H1 (cell line): ENCODE results near the gene FHL2. TPM values are rescaled to one million over a fixed set of nuclear protein-coding genes. Genes with fewer than 3 reads are reported as not detected.

Experiments
- CTCF ChIA-PET: fragments of 300-600 bp; sonication (Branson Sonifier 250); formaldehyde crosslinking; loops from one replicate; lab custom pipeline; 2021; ENCODE audit not compliant: partially characterized antibody; lab: Charles Lee
- POLR2A ChIA-PET: fragments of 300-600 bp; sonication (Branson Sonifier 250); formaldehyde crosslinking; loops from one replicate; lab custom pipeline; 2021; ENCODE audit warnings: inconsistent platforms; ENCODE audit not compliant: partially characterized antibody; lab: Charles Lee
- DNase-seq, 2 experiments: peaks; one replicate each; pipeline versions ENCODE4 v3.0.0 to v3.0.0-alpha.2; 2010 to 2022; ENCODE audit warnings: low spot score in 2 of 2, low read depth in 1 of 2, mixed read lengths in 1 of 2
- FAIRE-seq: peaks from 2 replicates; lab custom pipeline; 2011; peaks lifted over from hg19 to GRCh38; lab: Jason Lieb, UNC
- H2AFZ ChIP-seq: 2 replicates; pipeline ENCODE4 v1.8.1; 2012; ENCODE audit warnings: low read length, inconsistent platforms
- H2AK5ac ChIP-seq: 2 replicates; pipeline ENCODE4 v1.6.1; 2013; ENCODE audit warnings: low read depth, low read length
- H2BK120ac ChIP-seq: replicated peaks from 2 replicates; pipeline ENCODE3; 2013; ENCODE audit warnings: low read depth, low read length, inconsistent platforms
- H2BK12ac ChIP-seq: 2 replicates; pipeline ENCODE4 v1.6.1; 2013; ENCODE audit warnings: low read depth, low read length
- H2BK15ac ChIP-seq: 2 replicates; pipeline ENCODE4 v1.6.1; 2013; ENCODE audit warnings: low read length
- H2BK20ac ChIP-seq: 2 replicates; pipeline ENCODE4 v1.6.1; 2013; ENCODE audit warnings: low read length
- H2BK5ac ChIP-seq: 2 replicates; pipeline ENCODE4 v1.6.1; 2013; ENCODE audit warnings: low read depth, low read length
- H3K14ac ChIP-seq: 2 replicates; pipeline ENCODE4 v1.6.1; 2013; ENCODE audit warnings: inconsistent platforms; ENCODE audit not compliant: insufficient read length
- H3K18ac ChIP-seq: 2 replicates; pipeline ENCODE4 v1.6.1; 2013; ENCODE audit warnings: low read length; ENCODE audit errors: extremely low read depth
- H3K23ac ChIP-seq: 2 replicates; pipeline ENCODE4 v1.6.1; 2013; ENCODE audit warnings: inconsistent platforms; ENCODE audit not compliant: insufficient read length
- H3K23me2 ChIP-seq: 2 replicates; pipeline ENCODE4 v1.6.1; 2013; ENCODE audit warnings: low read depth, low read length
- H3K27ac ChIP-seq: 2 replicates; pipeline ENCODE4 v1.6.1; 2011; ENCODE audit warnings: low read depth, low read length, inconsistent platforms
- H3K27me3 ChIP-seq, 4 experiments: replicated peaks in 1 of 4; 1 replicate in 1 of 4; 2 replicates in 3 of 4; pipeline versions ENCODE4 v1.6.1 to v1.8.1; 2011 to 2013; ENCODE audit warnings: low read length in 3 of 4, mild to moderate bottlenecking in 3 of 4, inconsistent platforms in 2 of 4, mixed read lengths in 2 of 4, moderate library complexity in 1 of 4; ENCODE audit not compliant: control insufficient read depth in 3 of 4, insufficient read depth in 3 of 4; ENCODE audit errors: extremely low read depth in 1 of 4
- H3K36me3 ChIP-seq, 4 experiments: 2 replicates each; pipeline versions ENCODE4 v1.6.1 to v1.8.1; 2011 to 2013; ENCODE audit warnings: mild to moderate bottlenecking in 4 of 4, low read length in 3 of 4, moderate library complexity in 2 of 4, control low read depth in 1 of 4, inconsistent platforms in 1 of 4; ENCODE audit not compliant: insufficient read depth in 4 of 4, control insufficient read depth in 2 of 4
- H3K4ac ChIP-seq: replicated peaks from 2 replicates; pipeline ENCODE3; 2013; ENCODE audit warnings: low read length, low read depth, mixed read lengths, inconsistent platforms; ENCODE audit not compliant: insufficient read length
- H3K4me1 ChIP-seq, 4 experiments: replicated peaks in 1 of 4; 1 replicate in 1 of 4; 2 replicates in 3 of 4; pipeline versions ENCODE4 v1.6.1 to v1.8.1; 2011 to 2013; ENCODE audit warnings: low read length in 3 of 4, inconsistent platforms in 2 of 4, mixed read lengths in 1 of 4; ENCODE audit not compliant: insufficient read depth in 4 of 4, control insufficient read depth in 3 of 4
- H3K4me2 ChIP-seq, 2 experiments: 2 replicates each; pipeline versions ENCODE4 v1.6.1 to v1.8.1; 2011 to 2013; ENCODE audit warnings: low read depth in 2 of 2, low read length in 2 of 2, control low read depth in 1 of 2, inconsistent platforms in 1 of 2, mild to moderate bottlenecking in 1 of 2; ENCODE audit not compliant: insufficient read depth in 1 of 2
- H3K4me3 ChIP-seq, 4 experiments: fragments of 200-600, 300-600 bp in 1 of 4; sonication (generic), shearing (Covaris generic), sonication (Bioruptor Twin) in 1 of 4; 2 replicates each; pipeline versions ENCODE4 v1.5.1 to v1.8.1; 2011 to 2016; ENCODE audit warnings: low read length in 4 of 4, low read depth in 3 of 4, control low read depth in 2 of 4, inconsistent platforms in 2 of 4, mild to moderate bottlenecking in 2 of 4, mixed read lengths in 1 of 4, moderate library complexity in 1 of 4; ENCODE audit not compliant: insufficient read depth in 2 of 4; ENCODE audit errors: extremely low read depth in 1 of 4
- H3K56ac ChIP-seq: replicated peaks from 2 replicates; pipeline ENCODE3; 2013; ENCODE audit warnings: low read depth, mild to moderate bottlenecking, mixed read lengths, low read length, inconsistent platforms; ENCODE audit not compliant: insufficient read length
- H3K79me1 ChIP-seq: 2 replicates; pipeline ENCODE4 v1.6.1; 2013; ENCODE audit warnings: low read depth, low read length, control low read depth
- H3K79me2 ChIP-seq, 2 experiments: 2 replicates each; pipeline versions ENCODE4 v1.6.1 to v1.8.1; 2012 to 2013; ENCODE audit warnings: low read length in 2 of 2, mild to moderate bottlenecking in 2 of 2, inconsistent platforms in 1 of 2; ENCODE audit not compliant: insufficient read depth in 2 of 2, control insufficient read depth in 1 of 2
- H3K9ac ChIP-seq, 4 experiments: replicated peaks in 1 of 4; 1 replicate in 1 of 4; 2 replicates in 3 of 4; pipeline versions ENCODE4 v1.6.1 to v1.8.1; 2011 to 2013; ENCODE audit warnings: low read depth in 3 of 4, low read length in 3 of 4, control low read depth in 2 of 4, mild to moderate bottlenecking in 2 of 4, moderate library complexity in 2 of 4, inconsistent platforms in 1 of 4; ENCODE audit errors: extremely low read depth in 1 of 4
- H3K9me3 ChIP-seq, 2 experiments: 2 replicates each; pipeline versions ENCODE4 v1.6.1 to v1.8.1; 2012 to 2013; ENCODE audit warnings: mild to moderate bottlenecking in 2 of 2, moderate library complexity in 2 of 2, control low read depth in 1 of 2, inconsistent platforms in 1 of 2, low read depth in 1 of 2, low read length in 1 of 2, mixed read lengths in 1 of 2; ENCODE audit not compliant: insufficient read depth in 2 of 2
- H4K20me1 ChIP-seq, 2 experiments: replicated peaks in 1 of 2; 2 replicates each; pipeline versions ENCODE3 to v1.8.1; 2011 to 2013; ENCODE audit warnings: inconsistent platforms in 2 of 2, low read length in 2 of 2, mild to moderate bottlenecking in 1 of 2; ENCODE audit not compliant: insufficient read depth in 2 of 2, control insufficient read depth in 1 of 2
- H4K5ac ChIP-seq: 2 replicates; pipeline ENCODE4 v1.6.1; 2013; ENCODE audit warnings: low read length, low read depth, mixed read lengths, inconsistent platforms; ENCODE audit not compliant: insufficient read length
- H4K8ac ChIP-seq: 2 replicates; pipeline ENCODE4 v1.8.0; 2013; ENCODE audit warnings: mild to moderate bottlenecking, moderate library complexity, low read length, inconsistent platforms; ENCODE audit not compliant: insufficient read depth; ENCODE audit errors: extremely low read depth
- H4K91ac ChIP-seq: replicated peaks from 2 replicates; pipeline ENCODE3; 2013; ENCODE audit warnings: low read length, mixed read lengths, inconsistent platforms; ENCODE audit not compliant: insufficient read length
- FOSL1 ChIP-seq: IDR thresholded peaks from 2 replicates; pipeline ENCODE4 v1.6.1; 2011; ENCODE audit warnings: mild to moderate bottlenecking, low read depth, low read length, moderate library complexity; ENCODE audit not compliant: insufficient read depth
- JUND ChIP-seq: IDR thresholded peaks from 2 replicates; pipeline ENCODE4 v1.6.1; 2011; ENCODE audit warnings: mild to moderate bottlenecking, improper control_type of control experiment, low read length
- NRF1 ChIP-seq: IDR thresholded peaks from 2 replicates; pipeline ENCODE4 v1.6.1; 2011; ENCODE audit warnings: mild to moderate bottlenecking, low read depth, low read length, improper control_type of control experiment
- RAD21 ChIP-seq, 2 experiments: IDR thresholded peaks in 1 of 2; conservative IDR thresholded peaks in 1 of 2; 2 replicates each; pipeline ENCODE4 v1.6.1; 2011; ENCODE audit warnings: low read depth in 2 of 2, low read length in 2 of 2, improper control_type of control experiment in 1 of 2, inconsistent platforms in 1 of 2, mild to moderate bottlenecking in 1 of 2, moderate library complexity in 1 of 2
- SAP30 ChIP-seq: fragments of 300-600 bp; sonication (generic); IDR thresholded peaks from 2 replicates; pipeline ENCODE4 v1.7.1; 2012; ENCODE audit warnings: low read length, moderate library complexity, mild to moderate bottlenecking, inconsistent platforms; ENCODE audit not compliant: insufficient read depth, insufficient replicate concordance
- SIRT6 ChIP-seq: IDR thresholded peaks from one replicate; pipeline ENCODE4 v1.7.1; 2012; ENCODE audit warnings: low read length, inconsistent platforms
- TAF1 ChIP-seq: IDR thresholded peaks from 2 replicates; pipeline ENCODE4 v1.6.1; 2011; ENCODE audit warnings: mild to moderate bottlenecking, low read depth, low read length
- YY1 ChIP-seq: IDR thresholded peaks from 2 replicates; pipeline ENCODE4 v1.6.1; 2011; ENCODE audit warnings: low read depth, mild to moderate bottlenecking, low read length
- WGBS, 2 experiments: shearing (Covaris generic) in 1 of 2; methylation state at CpG; one replicate each; pipeline versions ENCODE4 v1.1.6 to v1.1.7; 2013 to 2015; ENCODE audit warnings: low lambda C conversion rate in 2 of 2, mixed read lengths in 2 of 2, inconsistent platforms in 1 of 2, low coverage in 1 of 2, missing lambda C conversion rate in 1 of 2; ENCODE audit not compliant: insufficient replicate concordance in 2 of 2, insufficient coverage in 1 of 2, insufficient read length in 1 of 2; ENCODE audit errors: extremely low coverage in 1 of 2, missing lambda C conversion rate in 1 of 2; 5-methylcytosine and 5-hydroxymethylcytosine counted together
- polyA plus RNA-seq, 7 experiments: library from polyadenylated mRNA; depleted of rRNA in 3 of 7; stranded (reverse) in 5 of 7; unstranded in 2 of 7; fragments of >200 nt in 5 of 7; fragments of 200-250 nt in 2 of 7; gene quantifications; 1 replicate in 5 of 7; 2 replicates in 1 of 7; 4 replicates in 1 of 7; pipeline versions ENCODE4 v1.2.1 to v1.2.3, GENCODE V29; 2011 to 2013; ENCODE audit warnings: missing spikeins in 2 of 7, mixed read lengths in 2 of 7
- total RNA-seq: library from RNA; stranded (reverse); fragmentation: NEBNext Ultra II Directional; extraction: Animal tissue kit (Norgen Biotek cat#: 25700); gene quantifications from 2 replicates; pipeline ENCODE4 v1.2.1, GENCODE V29; 2021

FHL2 gene
- total and polyA plus RNA-seq, 2 of the 8 experiments (the other 6 are each of a cell fraction or from before 2014, with no cell fraction given): 33.2 to 64.3 TPM

DNA sequence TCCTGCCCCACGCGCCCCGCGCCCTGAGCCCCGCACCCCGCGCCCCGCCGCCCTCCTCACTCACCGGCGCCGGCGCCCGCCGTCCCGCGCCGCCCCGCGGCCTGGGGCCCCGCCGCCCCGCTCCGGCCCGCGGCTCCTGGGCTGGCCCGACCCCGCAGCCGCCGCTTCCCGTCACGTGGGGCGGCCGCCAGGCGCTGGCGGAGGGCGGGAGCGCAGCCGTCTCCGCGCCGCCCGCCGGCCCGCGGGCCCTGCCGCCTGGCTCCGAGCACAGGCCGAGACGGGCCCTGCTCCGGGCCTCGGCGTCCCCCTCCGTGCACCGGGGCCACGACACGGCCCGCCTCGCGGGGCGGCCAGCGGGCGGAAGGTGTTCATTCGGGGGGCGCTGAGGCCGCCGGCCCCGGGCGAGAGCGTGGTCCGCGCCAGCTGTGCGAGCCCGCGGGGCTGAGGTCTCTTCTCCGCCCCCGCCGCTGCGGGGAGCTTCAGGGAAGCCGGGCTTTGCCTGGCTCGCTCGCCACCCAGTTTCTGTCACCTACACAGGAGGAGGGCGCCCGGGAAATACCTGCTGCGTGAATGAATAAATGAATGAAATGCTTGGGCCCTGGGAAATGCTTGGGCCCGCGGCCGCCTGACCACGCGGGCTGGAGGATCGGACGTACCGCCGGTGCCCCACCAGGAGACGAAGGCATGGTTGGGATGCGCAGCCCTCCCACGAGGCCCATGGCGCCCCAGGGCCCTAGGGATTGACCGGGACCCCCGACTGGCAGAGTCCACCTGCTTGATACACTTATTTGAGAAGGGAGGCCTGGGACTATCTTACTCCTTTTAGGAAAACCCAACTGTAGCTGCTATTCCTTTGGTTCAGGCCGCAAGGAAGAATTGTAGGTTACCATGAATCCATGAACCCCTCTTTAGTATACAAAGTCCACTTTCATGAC, 69.0 kb downstream of the FHL2 start, which contains the start of gene TGFBRAP1:
Gene TGFBRAP1, minus strand, starts transcription at position 175 of the 935 bp plus-strand sequence. CDS start 21,434 bp downstream, outside the sequence.
- Histone ChIP-seq H3K4me1 (peaks cover 5 to 12% (median 10%) of the 10 kb centered on the region in 4 experiments; a peak in 5 of 7 replicates), H4K20me1 (peaks cover 0 to 2% of the 10 kb centered on the region in 2 experiments), H2AFZ (peak within 1 kb of the TSS; percentile 85), H4K91ac (peak within 1 kb of the TSS; percentile 87), H3K79me1 (peaks cover 15% of the 10 kb centered on the region), H3K27me3 (no peaks in the 10 kb centered on the region; a peak in 1 of 7 replicates), H3K79me2 (peaks cover 3 to 43% of the 10 kb centered on the region in 2 experiments; a peak in 2 of 4 replicates), H3K9ac (peak within 1 kb of the TSS; percentile 67 to 94 (median 84)), H3K9me3 (no peaks in the 10 kb centered on the region), H3K23ac (no peak within 1 kb of the TSS), H2BK15ac (peak within 1 kb of the TSS; percentile 98), H3K56ac (no peak within 1 kb of the TSS), H2BK5ac (peak within 1 kb of the TSS; percentile 15; the same call in 1 of the 2 replicates), H4K5ac (peak within 1 kb of the TSS; percentile 29), H3K27ac (peak within 1 kb of the TSS; percentile 53; the same call in 1 of the 2 replicates), H4K8ac (peak within 1 kb of the TSS; percentile 85), H2BK120ac (no peak within 1 kb of the TSS), H3K14ac (peak within 1 kb of the TSS; percentile 68), H2AK5ac (no peak within 1 kb of the TSS; the same call in 1 of the 2 replicates), H3K36me3 (peaks cover 0 to 4% (median 0%) of the 10 kb centered on the region in 4 experiments; a peak in 1 of 8 replicates), H2BK12ac (peak within 1 kb of the TSS; percentile 82; the same call in 1 of the 2 replicates), H2BK20ac (no peak within 1 kb of the TSS), H3K18ac (peak within 1 kb of the TSS; percentile 51; the same call in 1 of the 2 replicates), H3K4me2 (peak within 1 kb of the TSS; percentile 95 to 98), H3K4ac (peak within 1 kb of the TSS; percentile 1), H3K23me2 (peaks cover 10% of the 10 kb centered on the region; the same call in 1 of the 2 replicates), H3K4me3 (peak within 1 kb of the TSS; percentile 64 to 81 (median 74))
- WGBS, 2 experiments: 5% methylated on average over 41 of the region's 101 CpGs; no CpG with 5 or more reads in 1 of the 2 experiments
- FAIRE-seq: no peak
- POLR2A ChIA-PET: interaction anchor here (0.8 to 2.1 kb wide), 13 partner anchors 7 to 74 kb away, joined by 3 to 10 read pairs (median 3); partner anchors contain the start of gene C2orf49
- CTCF ChIA-PET: interaction anchor here (1.0 to 1.7 kb wide), 4 partner anchors 12 to 192 kb away, joined by 3 to 5 read pairs (median 4); no protein-coding TSS in a partner anchor
- DNase-seq: peak in 1 of 2 experiments; percentile 73
- TF ChIP-seq JUND: no peak
- TF ChIP-seq SIRT6: no peak
- no peak for TF ChIP-seq YY1
- peak; percentile 56 for TF ChIP-seq TAF1
- no peak for TF ChIP-seq FOSL1
- TF ChIP-seq SAP30: no peak
- no peak for TF ChIP-seq NRF1
- no peak for TF ChIP-seq RAD21 (IDR thresholded peaks at IDR 0.05 in 1 of 2, conservative IDR thresholded peaks at IDR 0.05 in 1 of 2; ENCODE audit: low read depth in 2 of 2, low read length in 2 of 2)
